NCI-H2196 treated with DMSO at 0.1 percent for 48 hours (cell line): ENCODE results near the gene RASA3.

Experiments used
- DNase-seq: peaks from one replicate; lab custom pipeline; 2025; ENCODE audit not compliant: unreplicated experiment; lab: John Stamatoyannopoulos, UW

Gene RASA3

GRCh38 chr13:114038900-114039299 is 93.5 kb downstream of the RASA3 start:
- DNase-seq = no peak

- no peak for DNase-seq
These were observed 94.2 kb downstream of the RASA3 start for GRCh38 chr13:114038211-114038613.

GRCh38 chr13:114037674-114038073 is 94.7 kb downstream of the RASA3 start:
- DNase-seq = no peak

GRCh38 chr13:114035583-114036531 is 96.6 kb downstream of the RASA3 start:
- no peak for DNase-seq

- no peak for DNase-seq
These were observed 97.2 kb downstream of the RASA3 start for GRCh38 chr13:114035186-114035582.

- DNase-seq = no peak
These were observed 97.9 kb downstream of the RASA3 start for GRCh38 chr13:114034481-114034891.

GRCh38 chr13:114033541-114034315 is 98.7 kb downstream of the RASA3 start:
- DNase-seq = no peak

GRCh38 chr13:114032126-114032799 is 100.2 kb downstream of the RASA3 start:
- DNase-seq = no peak

GRCh38 chr13:114031631-114032030 is 100.8 kb downstream of the RASA3 start:
- DNase-seq = no peak

GRCh38 chr13:114030666-114031610 is 101.5 kb downstream of the RASA3 start:
- no peak for DNase-seq

GRCh38 chr13:114029866-114030625 is 102.4 kb downstream of the RASA3 start:
- DNase-seq = no peak

GRCh38 chr13:114027826-114028225 is 104.6 kb downstream of the RASA3 start:
- no peak for DNase-seq

- no peak for DNase-seq
These were observed 105.2 kb downstream of the RASA3 start for GRCh38 chr13:114027046-114027715.

GRCh38 chr13:114026481-114026880 is 105.9 kb downstream of the RASA3 start:
- DNase-seq = no peak

GRCh38 chr13:114025714-114026431 is 106.5 kb downstream of the RASA3 start:
- no peak for DNase-seq

- DNase-seq = no peak
These were observed 107.1 kb downstream of the RASA3 start for GRCh38 chr13:114025405-114025713.

- no peak for DNase-seq
These were observed 107.6 kb downstream of the RASA3 start for GRCh38 chr13:114024603-114025404.
